H9 (cell line): ENCODE data around the gene TSC2. TPM values are rescaled to one million over a fixed set of nuclear protein-coding genes. Genes with fewer than 3 reads are reported as not detected.

Experiments used
- DNase-seq: peaks from one replicate; pipeline ENCODE4 v3.0.0-alpha.2; 2017
- H2AFZ ChIP-seq: one replicate; pipeline ENCODE4 v1.6.1; 2013; ENCODE audit warnings: mild to moderate bottlenecking, low read length, control low read depth, moderate library complexity
- H2AK5ac ChIP-seq: 2 replicates; pipeline ENCODE4 v1.6.1; 2013; ENCODE audit warnings: low read length, control low read depth, mixed read lengths; ENCODE audit not compliant: insufficient read length
- H2BK120ac ChIP-seq: one replicate; pipeline ENCODE4 v1.6.1; 2013; ENCODE audit warnings: low read depth, mild to moderate bottlenecking, low read length, control low read depth, inconsistent platforms; ENCODE audit not compliant: poor library complexity, severe bottlenecking
- H2BK12ac ChIP-seq: 2 replicates; pipeline ENCODE4 v1.6.1; 2013; ENCODE audit warnings: low read length, control low read depth, mixed read lengths, low read depth; ENCODE audit not compliant: insufficient read length
- H2BK15ac ChIP-seq: 2 replicates; pipeline ENCODE4 v1.6.1; 2013; ENCODE audit warnings: low read depth, low read length, control low read depth
- H2BK20ac ChIP-seq: one replicate; pipeline ENCODE4 v1.6.1; 2013; ENCODE audit warnings: low read depth, mild to moderate bottlenecking, low read length, control low read depth, inconsistent platforms; ENCODE audit not compliant: poor library complexity, severe bottlenecking
- H2BK5ac ChIP-seq: 2 replicates; pipeline ENCODE4 v1.6.1; 2013; ENCODE audit warnings: low read length, control low read depth, mixed read lengths; ENCODE audit not compliant: insufficient read length
- H3K14ac ChIP-seq: 2 replicates; pipeline ENCODE4 v1.6.1; 2013; ENCODE audit warnings: low read length, control low read depth; ENCODE audit not compliant: insufficient read depth
- H3K18ac ChIP-seq: 2 replicates; pipeline ENCODE4 v1.6.1; 2013; ENCODE audit warnings: low read depth, mild to moderate bottlenecking, mixed read lengths, low read length, control low read depth; ENCODE audit not compliant: insufficient read length
- H3K23ac ChIP-seq: 2 replicates; pipeline ENCODE4 v1.6.1; 2013; ENCODE audit warnings: low read length, control low read depth, mixed read lengths, low read depth; ENCODE audit not compliant: insufficient read length
- H3K23me2 ChIP-seq: 2 replicates; pipeline ENCODE4 v1.6.1; 2013; ENCODE audit warnings: low read depth, mild to moderate bottlenecking, mixed read lengths, low read length, control low read depth; ENCODE audit not compliant: insufficient read length, poor library complexity, severe bottlenecking
- H3K27ac ChIP-seq: 2 replicates; pipeline ENCODE4 v1.5.1; 2013; ENCODE audit warnings: low read length, control low read depth, mixed read lengths, low read depth; ENCODE audit not compliant: insufficient read length
- H3K27me3 ChIP-seq: 2 replicates; pipeline ENCODE4 v1.6.1; 2013; ENCODE audit warnings: low read length, control low read depth, inconsistent platforms; ENCODE audit not compliant: insufficient read depth
- H3K4ac ChIP-seq: 2 replicates; pipeline ENCODE4 v1.6.1; 2013; ENCODE audit warnings: low read depth, mild to moderate bottlenecking, control low read depth, inconsistent platforms, low read length, moderate library complexity
- H3K4me1 ChIP-seq: 2 replicates; pipeline ENCODE4 v1.6.1; 2013; ENCODE audit warnings: low read length, control low read depth, inconsistent platforms; ENCODE audit not compliant: insufficient read depth
- H3K4me2 ChIP-seq: 2 replicates; pipeline ENCODE4 v1.6.1; 2013; ENCODE audit warnings: low read length, control low read depth, mixed read lengths; ENCODE audit not compliant: insufficient read length, insufficient read depth
- H3K56ac ChIP-seq: 2 replicates; pipeline ENCODE4 v1.6.1; 2013; ENCODE audit warnings: low read depth, mild to moderate bottlenecking, mixed read lengths, low read length, control low read depth; ENCODE audit not compliant: insufficient read length
- H3K79me1 ChIP-seq: 2 replicates; pipeline ENCODE4 v1.6.1; 2013; ENCODE audit warnings: low read depth, mild to moderate bottlenecking, moderate library complexity, low read length, control low read depth, inconsistent platforms; ENCODE audit not compliant: insufficient read depth, poor library complexity, severe bottlenecking
- H3K79me2 ChIP-seq: 2 replicates; pipeline ENCODE4 v1.6.1; 2013; ENCODE audit warnings: low read length, control low read depth, inconsistent platforms; ENCODE audit not compliant: insufficient read depth
- H3K9ac ChIP-seq: 2 replicates; pipeline ENCODE4 v1.6.1; 2013; ENCODE audit warnings: low read length, control low read depth, mixed read lengths; ENCODE audit not compliant: insufficient read length; ENCODE audit errors: extremely low read depth
- H3K9me3 ChIP-seq: one replicate; pipeline ENCODE4 v1.6.1; 2013; ENCODE audit warnings: low read depth, low read length, inconsistent platforms; ENCODE audit not compliant: control insufficient read depth
- H3T11ph ChIP-seq: one replicate; pipeline ENCODE4 v1.6.1; 2013; ENCODE audit warnings: mild to moderate bottlenecking, low read length, control low read depth, inconsistent platforms
- H4K20me1 ChIP-seq: one replicate; pipeline ENCODE4 v1.6.1; 2013; ENCODE audit not compliant: control insufficient read depth, insufficient read length, insufficient read depth
- H4K5ac ChIP-seq: 2 replicates; pipeline ENCODE4 v1.6.1; 2013; ENCODE audit warnings: low read depth, mild to moderate bottlenecking, mixed read lengths, low read length, control low read depth; ENCODE audit not compliant: insufficient read length
- H4K8ac ChIP-seq: replicated peaks from 2 replicates; pipeline ENCODE4 v1.6.1; 2013; ENCODE audit warnings: low read length, control low read depth, mixed read lengths, low read depth; ENCODE audit not compliant: insufficient read length
- H4K91ac ChIP-seq: 2 replicates; pipeline ENCODE4 v1.6.1; 2013; ENCODE audit warnings: low read depth, mild to moderate bottlenecking, moderate library complexity, mixed read lengths, low read length, control low read depth; ENCODE audit not compliant: insufficient read length
- H3K27ac Mint-ChIP-seq, 3 experiments: 2 replicates in 2 of 3; 3 replicates in 1 of 3; pipeline ENCODE4 v1.8.0; 2020 to 2021; ENCODE audit warnings: mixed read lengths in 3 of 3, mild to moderate bottlenecking in 1 of 3, moderate library complexity in 1 of 3
- H3K27me3 Mint-ChIP-seq: 2 replicates; pipeline ENCODE4 v1.8.0; 2021; ENCODE audit warnings: low read depth, mild to moderate bottlenecking, moderate library complexity, mixed read lengths
- H3K36me3 Mint-ChIP-seq, 3 experiments: 2 replicates in 2 of 3; 3 replicates in 1 of 3; pipeline ENCODE4 v1.8.0; 2020 to 2021; ENCODE audit warnings: low read depth in 3 of 3, mixed read lengths in 3 of 3; ENCODE audit not compliant: insufficient read depth in 1 of 3
- H3K4me1 Mint-ChIP-seq, 2 experiments: 2 replicates each; pipeline ENCODE4 v1.8.0; 2020; ENCODE audit warnings: mixed read lengths in 2 of 2
- H3K4me3 Mint-ChIP-seq, 2 experiments: 2 replicates in 1 of 2; 3 replicates in 1 of 2; pipeline ENCODE4 v1.8.0; 2020 to 2021; ENCODE audit warnings: mild to moderate bottlenecking in 2 of 2, mixed read lengths in 2 of 2, moderate library complexity in 1 of 2
- H3K9me3 Mint-ChIP-seq, 2 experiments: 2 replicates in 1 of 2; 3 replicates in 1 of 2; pipeline ENCODE4 v1.8.0; 2020; ENCODE audit warnings: mild to moderate bottlenecking in 2 of 2, mixed read lengths in 2 of 2, moderate library complexity in 1 of 2
- CTCF ChIP-seq: fragments of 200-600 bp; sonication (generic); conservative IDR thresholded peaks from 3 replicates; pipeline ENCODE4 v1.8.0; 2021; ENCODE audit warnings: antibody characterized with exemption, mild to moderate bottlenecking
- WGBS: extraction: QIAGEN DNeasy Blood & Tissue Kit; methylation state at CpG from one replicate; pipeline ENCODE4 v1.1.7; 2013; ENCODE audit warnings: missing lambda C conversion rate, low lambda C conversion rate, mixed read lengths; ENCODE audit not compliant: insufficient read length; ENCODE audit errors: extremely low coverage; 5-methylcytosine and 5-hydroxymethylcytosine counted together
- total RNA-seq: library from RNA; stranded (reverse); gene quantifications from 2 replicates; pipeline ENCODE4 v1.2.1, GENCODE V29; 2021

TSC2 gene
- total RNA-seq, 1 experiment from 2014 or later, result 122 TPM

GRCh38 chr16:2091547-2092255 lies 43.9 kb downstream of the TSC2 start:
- Mint-ChIP-seq H3K9me3 (no peaks in the 10 kb centered on the region), H3K27ac (no peak overlapping the region), H3K4me1 (no peaks in the 10 kb centered on the region), H3K4me3 (peak overlapping the region; percentile 44 to 60; a peak in 4 of 5 replicates), H3K36me3 (peaks cover 0 to 30% (median 22%) of the 10 kb centered on the region in 3 experiments; a peak in 6 of 7 replicates), H3K27me3 (no peaks in the 10 kb centered on the region)
- H2BK12ac ChIP-seq, result no peak overlapping the region
- H2BK20ac ChIP-seq, result no peak overlapping the region
- H3K27ac ChIP-seq, result no peak overlapping the region
- H3T11ph ChIP-seq, result no peak overlapping the region
- no peak for TF ChIP-seq CTCF
- H4K20me1 ChIP-seq, result no peaks in the 10 kb centered on the region
- H3K14ac ChIP-seq, result peak overlapping the region; percentile 9; the same call in 1 of the 2 replicates
- peak; percentile 50 for DNase-seq
- no peaks in the 10 kb centered on the region for H3K4me1 ChIP-seq
- no peaks in the 10 kb centered on the region for H3K23me2 ChIP-seq
- no peaks in the 10 kb centered on the region for H3K27me3 ChIP-seq
- no peak overlapping the region for H3K18ac ChIP-seq
- no CpG with 5 or more reads among the region's 49 CpGs for WGBS
- H4K5ac ChIP-seq, result no peak overlapping the region
- H3K9ac ChIP-seq, result no peak overlapping the region
- no peak overlapping the region for H3K56ac ChIP-seq
- no peaks in the 10 kb centered on the region for H3K79me2 ChIP-seq
- H4K8ac ChIP-seq, result no peak overlapping the region
- H3K79me1 ChIP-seq, result no peaks in the 10 kb centered on the region
- H2AFZ ChIP-seq, result no peak overlapping the region
- no peak overlapping the region for H2BK15ac ChIP-seq
- no peak overlapping the region for H3K4ac ChIP-seq
- H2BK5ac ChIP-seq, result no peak overlapping the region
- H4K91ac ChIP-seq, result no peak overlapping the region
- H2AK5ac ChIP-seq, result no peak overlapping the region
- peak overlapping the region; percentile 13 for H3K4me2 ChIP-seq
- no peaks in the 10 kb centered on the region for H3K9me3 ChIP-seq
- H3K23ac ChIP-seq, result no peak overlapping the region
- H2BK120ac ChIP-seq, result no peak overlapping the region
